ENCODE results near the gene KIAA1210.

KIAA1210 gene

DNA sequence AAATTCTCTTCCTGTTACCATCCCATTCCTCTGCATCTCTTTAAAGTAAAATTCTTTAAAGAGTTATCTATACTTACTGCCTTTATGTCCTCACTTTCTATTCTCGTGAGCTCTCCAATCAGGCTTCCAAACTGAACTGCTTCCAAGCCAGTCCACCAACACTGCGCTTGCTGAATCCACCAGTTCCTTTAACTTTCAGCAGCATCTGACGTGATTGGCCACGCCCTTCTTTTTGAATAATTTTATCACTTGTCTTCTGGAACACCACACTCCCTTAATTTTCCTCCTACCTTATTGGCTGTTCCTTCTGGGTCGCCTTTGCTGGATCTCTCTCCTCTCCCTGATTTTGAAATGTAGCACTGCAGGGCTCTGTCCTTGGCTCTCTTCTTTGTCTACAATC, at the start of gene KIAA1210:
Gene KIAA1210 (minus strand): TSS at position 163 of the 400 bp plus-strand sequence. CDS start 4,170 bp downstream, outside the sequence.
- DNase-seq (ENCODE audit: low read depth in 3 of 3): no peak

DNA sequence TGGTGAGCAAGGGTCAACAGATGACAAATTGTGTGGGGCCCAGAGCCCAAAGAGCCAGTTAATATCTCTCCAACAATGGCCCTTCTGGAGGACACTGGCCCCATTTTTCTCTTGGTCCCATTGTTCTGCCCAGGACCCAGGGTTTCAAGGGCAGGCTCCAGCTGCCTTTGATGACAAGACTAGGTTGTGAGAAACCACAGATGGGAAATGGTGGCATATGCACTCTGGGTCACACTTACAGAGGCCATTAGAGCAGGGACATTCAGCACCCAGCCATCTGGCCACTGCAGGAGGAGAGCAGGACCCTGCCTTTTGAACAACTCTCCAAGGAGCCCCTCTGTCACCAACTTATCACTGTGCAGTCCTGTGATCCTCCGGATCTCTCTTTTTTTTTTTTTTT, 49.7 kb upstream of the KIAA1210 start:
- no peak for DNase-seq (ENCODE audit: low read depth in 3 of 3)

DNA sequence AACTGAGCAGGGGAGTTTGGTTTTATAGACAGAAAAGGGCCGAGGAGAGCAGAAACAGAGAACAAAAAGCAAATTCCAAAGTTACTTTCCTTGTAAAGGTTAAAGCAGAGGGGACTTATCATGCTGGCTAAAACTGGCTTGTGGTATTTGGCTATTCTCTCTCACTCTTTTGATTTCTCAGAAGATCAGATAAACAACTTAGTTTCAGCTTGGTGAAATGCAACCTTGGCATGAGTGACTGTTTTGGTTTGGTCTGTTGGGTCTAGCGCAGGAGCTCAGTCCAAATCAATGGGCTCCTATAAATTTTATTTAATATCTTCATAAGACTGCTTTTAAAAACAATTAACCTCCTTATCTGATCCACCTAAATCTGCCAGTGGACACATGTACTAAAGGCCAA, 47.3 kb upstream of the KIAA1210 start:
- no peak for DNase-seq (ENCODE audit: low read depth in 3 of 3)

- no peak for DNase-seq (ENCODE audit: low read depth in 3 of 3)
These were observed 40.5 kb upstream of the KIAA1210 start for GRCh38 chrX:119168104-119168503.

- DNase-seq (ENCODE audit: low read depth in 3 of 3): no peak
These were observed 30.6 kb upstream of the KIAA1210 start for GRCh38 chrX:119158226-119158625.

DNA sequence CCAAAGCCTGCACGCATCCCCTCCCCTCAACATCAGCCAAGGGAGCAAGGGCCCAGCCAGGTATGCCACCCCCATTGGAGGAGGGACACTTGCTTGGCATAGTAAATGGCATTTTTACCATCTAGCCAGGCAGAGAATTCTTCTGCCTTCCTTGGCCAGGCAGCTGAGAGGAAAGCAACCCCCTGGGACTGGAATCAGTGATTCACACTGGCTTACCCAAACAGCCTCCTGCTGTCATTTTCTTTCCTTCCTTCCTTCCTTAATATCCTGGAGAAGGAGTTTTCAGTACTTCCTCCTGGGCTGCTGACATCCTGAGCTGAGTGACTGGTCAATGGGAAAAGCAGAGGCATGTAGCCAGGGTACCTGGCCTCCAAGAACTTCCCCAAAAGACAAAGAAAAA, 28.6 kb upstream of the KIAA1210 start:
- DNase-seq (ENCODE audit: low read depth in 3 of 3): no peak

- no peak for DNase-seq (ENCODE audit: low read depth in 3 of 3)
These were observed 27.9 kb upstream of the KIAA1210 start for GRCh38 chrX:119155416-119156035.

- no peak for DNase-seq (ENCODE audit: low read depth in 3 of 3)
These were observed 23.4 kb upstream of the KIAA1210 start for GRCh38 chrX:119151051-119151380.

- no peak for DNase-seq (ENCODE audit: low read depth in 3 of 3)
These were observed 22.8 kb upstream of the KIAA1210 start for GRCh38 chrX:119150163-119151050.

DNA sequence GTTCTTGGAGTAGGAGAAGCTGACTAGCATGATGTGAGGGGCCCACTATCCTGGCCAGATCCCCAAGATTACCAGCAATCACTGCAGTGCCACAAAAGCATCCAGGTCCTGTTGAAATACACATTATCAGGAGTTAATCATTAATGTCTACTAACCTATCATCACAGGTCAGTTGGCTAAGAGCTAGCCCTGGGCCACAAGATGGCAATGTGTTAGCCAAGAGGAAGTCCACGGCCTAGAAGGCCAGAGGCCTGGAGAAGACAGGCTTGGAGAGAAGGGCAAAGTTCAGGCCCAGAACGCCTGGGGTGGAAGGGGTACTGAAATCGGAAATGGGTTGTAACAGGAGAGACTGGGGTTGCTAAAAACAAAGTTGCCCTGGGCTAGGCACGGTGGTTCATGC, 19.9 kb upstream of the KIAA1210 start:
- no peak for DNase-seq (ENCODE audit: low read depth in 3 of 3)

- no peak for DNase-seq (ENCODE audit: low read depth in 3 of 3)
These were observed 17.6 kb upstream of the KIAA1210 start for GRCh38 chrX:119145241-119145653.

DNA sequence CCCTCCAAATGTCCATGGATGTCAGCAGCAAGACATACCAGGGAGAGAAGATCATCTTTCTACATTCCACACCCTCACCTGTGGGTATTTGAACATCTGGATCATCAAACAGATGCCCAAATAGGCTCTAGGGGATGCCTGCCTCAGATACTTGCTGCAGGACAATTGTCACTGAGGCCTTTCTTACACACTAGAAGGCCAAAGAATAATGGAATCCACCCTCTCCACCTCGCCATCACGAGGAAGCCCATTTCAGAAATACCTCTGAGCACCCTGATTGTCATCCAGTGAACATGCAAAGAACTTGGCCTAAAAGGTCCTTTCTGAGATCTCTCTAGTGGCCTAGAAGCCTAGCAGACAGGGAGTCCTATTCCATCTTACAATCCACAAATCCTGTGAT, 6.9 kb upstream of the KIAA1210 start:
- no peak for DNase-seq (ENCODE audit: low read depth in 3 of 3)

- no peak for DNase-seq (ENCODE audit: low read depth in 3 of 3)
These were observed 5.3 kb upstream of the KIAA1210 start for GRCh38 chrX:119132961-119133360.

- no peak for DNase-seq (ENCODE audit: low read depth in 3 of 3)
These were observed 4.7 kb upstream of the KIAA1210 start for GRCh38 chrX:119132316-119132715.

DNA sequence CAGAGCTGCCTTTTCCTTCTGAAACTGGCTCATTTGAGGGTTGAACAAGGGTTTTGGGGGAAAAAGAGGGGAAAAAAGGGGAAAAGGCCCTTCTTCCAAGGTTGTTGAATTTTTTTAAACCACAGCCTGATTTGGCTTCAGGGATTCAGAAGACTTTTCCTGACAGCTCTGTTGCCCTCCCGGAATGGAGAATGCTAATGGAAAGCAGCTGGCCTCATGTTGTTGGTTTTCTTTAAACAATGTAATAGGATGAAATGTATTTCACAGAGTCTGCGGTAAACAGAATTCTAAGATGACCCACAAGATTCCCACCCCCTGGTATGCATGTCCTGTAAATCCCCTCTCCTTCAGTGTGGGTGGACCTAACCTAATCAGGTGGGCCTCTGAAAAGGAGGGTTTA, 3.3 kb upstream of the KIAA1210 start:
- no peak for DNase-seq (ENCODE audit: low read depth in 3 of 3)

DNA sequence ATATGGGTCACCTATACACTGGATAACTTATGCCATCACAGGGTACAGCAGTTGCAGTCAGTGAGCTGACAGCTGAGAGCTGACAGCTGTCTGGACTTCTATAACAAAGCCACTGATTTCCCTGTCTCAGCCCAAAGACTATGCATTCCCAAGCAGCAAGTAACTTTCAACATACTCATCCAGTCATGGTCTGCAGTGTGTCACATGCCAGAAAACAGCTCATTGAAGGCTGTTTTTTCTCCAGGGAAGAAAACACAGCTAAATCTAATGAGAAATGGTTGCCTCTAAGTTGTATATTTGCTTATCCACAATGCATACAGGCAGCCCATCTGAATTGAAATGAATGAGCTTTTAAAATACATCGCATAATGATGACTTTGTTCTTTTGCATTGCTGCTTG, 6.3 kb downstream of the KIAA1210 start:
- no peak for DNase-seq (ENCODE audit: low read depth in 3 of 3)

DNA sequence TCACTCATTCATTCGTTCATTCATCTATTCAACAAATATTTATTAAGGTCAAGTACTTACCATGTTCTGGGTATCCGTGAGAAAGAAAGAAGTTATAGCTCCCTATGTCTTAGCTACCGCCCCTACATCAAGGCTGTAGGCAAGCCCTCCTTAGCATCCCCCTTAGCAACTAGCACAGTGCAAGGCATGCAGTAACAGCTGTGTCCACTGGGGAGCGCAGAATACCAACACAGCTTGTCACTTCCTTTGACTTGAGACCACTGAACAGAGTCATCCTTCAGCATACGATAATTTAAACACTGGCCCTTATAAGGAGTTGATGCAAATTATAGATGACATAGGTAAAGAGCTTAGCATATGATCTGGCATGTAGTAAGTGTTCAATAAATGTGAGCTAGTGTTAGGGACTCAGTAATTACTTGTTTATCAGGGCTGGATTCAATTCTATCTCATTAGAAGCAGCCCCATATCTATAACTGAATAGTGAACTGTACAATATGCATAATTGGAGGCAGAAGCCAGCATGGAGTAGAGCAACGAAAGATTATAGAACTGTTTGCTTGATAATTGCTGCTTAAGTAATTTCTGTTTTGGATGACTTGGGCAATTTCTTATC, 8.7 kb downstream of the KIAA1210 start:
- DNase-seq (ENCODE audit: low read depth in 3 of 3): peak; percentile 8 to 42 (median 11)

DNA sequence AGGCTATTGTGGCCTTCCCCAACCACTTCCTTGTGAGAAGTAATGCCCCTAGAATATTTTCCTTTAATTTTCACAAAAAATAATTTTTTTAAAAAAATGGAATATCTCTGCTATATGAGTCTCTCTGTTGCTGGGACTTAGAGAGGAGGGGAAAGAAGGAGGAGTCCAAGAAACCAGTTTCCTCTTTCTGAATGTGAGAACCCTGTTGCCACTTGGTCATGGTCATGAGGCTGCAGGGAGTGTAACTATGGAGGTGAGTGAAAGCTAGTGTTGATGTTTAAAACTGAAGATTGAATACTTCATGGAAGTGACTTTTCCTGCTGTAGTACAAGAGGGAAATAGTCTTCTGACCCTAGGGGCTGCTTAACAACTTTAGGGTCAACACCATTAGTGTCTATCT, 20.4 kb downstream of the KIAA1210 start:
- no peak for DNase-seq (ENCODE audit: low read depth in 3 of 3)

- no peak for DNase-seq (ENCODE audit: low read depth in 3 of 3)
These were observed 21.8 kb downstream of the KIAA1210 start for GRCh38 chrX:119105826-119106225.

GRCh38 chrX:119101168-119101567, 26.4 kb downstream of the KIAA1210 start:
- no peak for DNase-seq (ENCODE audit: low read depth in 3 of 3)

GRCh38 chrX:119095936-119096335, 31.7 kb downstream of the KIAA1210 start:
- no peak for DNase-seq (ENCODE audit: low read depth in 3 of 3)

DNA sequence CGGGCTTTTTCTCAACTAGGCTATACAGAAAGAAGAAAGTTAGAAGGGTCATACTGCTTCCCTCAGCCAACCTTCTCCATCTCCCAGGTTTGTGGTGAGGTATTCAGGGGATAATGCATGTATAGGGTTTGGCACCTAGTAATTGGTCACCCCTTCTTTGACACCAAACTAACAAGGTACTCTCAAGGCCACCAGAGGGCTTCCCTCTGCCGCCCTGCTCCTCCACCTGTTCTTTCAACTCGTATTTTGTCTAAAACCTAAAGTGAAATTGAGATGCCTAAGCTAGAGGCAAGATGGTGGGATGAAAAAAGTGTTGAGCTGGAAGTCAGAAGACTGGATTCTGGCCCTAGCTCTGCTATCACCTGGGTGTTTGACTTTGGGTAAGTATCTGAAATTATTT, 32.8 kb downstream of the KIAA1210 start:
- DNase-seq (ENCODE audit: low read depth in 3 of 3): no peak
